ENCODE data around the gene GARIN5B. TPM values are rescaled to one million over a fixed set of nuclear protein-coding genes. Genes with fewer than 3 reads are reported as not detected.

Gene GARIN5B
- total RNA-seq, 2 experiments from 2014 or later: not detected

- POLR2A ChIA-PET: no interaction called here
- intact Hi-C loops (cut with micrococcal nuclease): no loop called here
Measured at GRCh38 chr19:55365245-55365644, 2.2 kb upstream of the GARIN5B start.

GRCh38 chr19:55362174-55362989, 678 bp downstream of the GARIN5B start:
- DNase-seq: no peak
- Mint-ChIP-seq H3K27ac (no peak overlapping the region), H3K4me3 (no peak overlapping the region), H3K4me1 (ENCODE audit: low read depth) (no peaks in the 10 kb centered on the region), H3K27me3 (peaks cover 6% of the 10 kb centered on the region), H3K36me3 (no peaks in the 10 kb centered on the region), H3K9me3 (no peaks in the 10 kb centered on the region)
- CTCF ChIA-PET: no interaction called here
- POLR2A ChIA-PET: no interaction called here
- intact Hi-C loops (cut with micrococcal nuclease): no loop called here

More at GRCh38 chr19:55365245-55365644, 2.2 kb upstream of the GARIN5B start:
- H3K4me1 Mint-ChIP-seq (ENCODE audit: low read depth): peaks cover 4% of the 10 kb centered on the region
- CTCF ChIA-PET: no interaction called here
- no peaks in the 10 kb centered on the region for H3K36me3 Mint-ChIP-seq
- H3K27me3 Mint-ChIP-seq: peaks cover 15% of the 10 kb centered on the region
- H3K9me3 Mint-ChIP-seq: no peaks in the 10 kb centered on the region
- H3K4me3 Mint-ChIP-seq: no peak overlapping the region
- no peak overlapping the region for H3K27ac Mint-ChIP-seq
- DNase-seq: no peak

- Mint-ChIP-seq H3K4me1 (ENCODE audit: low read depth) (no peaks in the 10 kb centered on the region), H3K27ac (no peak overlapping the region), H3K9me3 (no peaks in the 10 kb centered on the region), H3K36me3 (no peaks in the 10 kb centered on the region), H3K4me3 (no peak overlapping the region), H3K27me3 (peaks cover 6% of the 10 kb centered on the region)
- CTCF ChIA-PET: no interaction called here
- no peak for DNase-seq
- intact Hi-C loops (cut with micrococcal nuclease): no loop called here
- POLR2A ChIA-PET: no interaction called here
Measured at GRCh38 chr19:55360902-55361301, 2.2 kb downstream of the GARIN5B start.

GRCh38 chr19:55358943-55359908, 3.8 kb downstream of the GARIN5B start:
- ChIA-PET CTCF (interaction anchor here (0.7 kb wide), 1 partner anchor 11 kb away, joined by 3 read pairs; no protein-coding TSS in a partner anchor), POLR2A (no interaction called here)
- H3K36me3 Mint-ChIP-seq: no peaks in the 10 kb centered on the region
- H3K27me3 Mint-ChIP-seq: peaks cover 15% of the 10 kb centered on the region
- H3K4me1 Mint-ChIP-seq (ENCODE audit: low read depth): no peaks in the 10 kb centered on the region
- no peak overlapping the region for H3K27ac Mint-ChIP-seq
- no peak for DNase-seq
- no peaks in the 10 kb centered on the region for H3K9me3 Mint-ChIP-seq
- no peak overlapping the region for H3K4me3 Mint-ChIP-seq
- intact Hi-C loops (cut with micrococcal nuclease): no loop called here

GRCh38 chr19:55358493-55358892, 4.6 kb downstream of the GARIN5B start:
- H3K27me3 Mint-ChIP-seq: peaks cover 19% of the 10 kb centered on the region
- H3K27ac Mint-ChIP-seq: no peak overlapping the region
- H3K9me3 Mint-ChIP-seq: no peaks in the 10 kb centered on the region
- intact Hi-C loops (cut with micrococcal nuclease): no loop called here
- no peak overlapping the region for H3K4me3 Mint-ChIP-seq
- CTCF ChIA-PET: no interaction called here
- peaks cover 3% of the 10 kb centered on the region for H3K4me1 Mint-ChIP-seq (ENCODE audit: low read depth)
- no peak for DNase-seq
- POLR2A ChIA-PET: no interaction called here
- no peaks in the 10 kb centered on the region for H3K36me3 Mint-ChIP-seq

- Mint-ChIP-seq H3K4me1 (ENCODE audit: low read depth) (peaks cover 13% of the 10 kb centered on the region), H3K9me3 (no peaks in the 10 kb centered on the region), H3K4me3 (no peak overlapping the region), H3K36me3 (no peaks in the 10 kb centered on the region), H3K27me3 (peaks cover 45% of the 10 kb centered on the region), H3K27ac (no peak overlapping the region)
- ChIA-PET POLR2A (no interaction called here), CTCF (no interaction called here)
- intact Hi-C loops (cut with micrococcal nuclease): no loop called here
- DNase-seq: no peak
Measured at GRCh38 chr19:55355213-55355821, 7.7 kb downstream of the GARIN5B start.

GRCh38 chr19:55354698-55355212, 8.3 kb downstream of the GARIN5B start, which contains the start of gene COX6B2:
Gene COX6B2, minus strand, starts transcription at chr19:55354719. Its CDS starts 198 bp downstream, at chr19:55354521.
- Mint-ChIP-seq H3K27ac (no peak within 1 kb of the TSS), H3K27me3 (peaks cover 45% of the 10 kb centered on the region), H3K4me3 (peak within 1 kb of the TSS; percentile 70), H3K9me3 (no peaks in the 10 kb centered on the region), H3K4me1 (ENCODE audit: low read depth) (peaks cover 13% of the 10 kb centered on the region), H3K36me3 (no peaks in the 10 kb centered on the region)
- POLR2A ChIA-PET: no interaction called here
- intact Hi-C loops (cut with micrococcal nuclease): no loop called here
- CTCF ChIA-PET: no interaction called here
- no peak for DNase-seq

- Mint-ChIP-seq H3K4me1 (ENCODE audit: low read depth) (peaks cover 13% of the 10 kb centered on the region), H3K27ac (no peak overlapping the region), H3K4me3 (peak overlapping the region; percentile 70), H3K9me3 (no peaks in the 10 kb centered on the region), H3K27me3 (peaks cover 45% of the 10 kb centered on the region), H3K36me3 (no peaks in the 10 kb centered on the region)
- POLR2A ChIA-PET: interaction anchor here (1.1 kb wide), 1 partner anchor 14 kb away, joined by 3 read pairs; the partner anchor contains the start of gene KMT5C
- CTCF ChIA-PET: no interaction called here
- peak; percentile 75 for DNase-seq
- intact Hi-C loops (cut with micrococcal nuclease): no loop called here
Measured at GRCh38 chr19:55353803-55354697, 9.0 kb downstream of the GARIN5B start.

- Mint-ChIP-seq H3K36me3 (no peaks in the 10 kb centered on the region), H3K27me3 (peaks cover 45% of the 10 kb centered on the region), H3K27ac (no peak overlapping the region), H3K9me3 (no peaks in the 10 kb centered on the region), H3K4me3 (peak overlapping the region; percentile 70), H3K4me1 (ENCODE audit: low read depth) (peaks cover 13% of the 10 kb centered on the region)
- DNase-seq: no peak
- ChIA-PET POLR2A (interaction anchor here (1.1 kb wide), 1 partner anchor 14 kb away, joined by 3 read pairs; the partner anchor contains the start of gene KMT5C), CTCF (no interaction called here)
- intact Hi-C loops (cut with micrococcal nuclease): no loop called here
Measured at GRCh38 chr19:55353356-55353802, 9.7 kb downstream of the GARIN5B start.

GRCh38 chr19:55352549-55353145, 10.4 kb downstream of the GARIN5B start:
- no peak overlapping the region for H3K27ac Mint-ChIP-seq
- H3K27me3 Mint-ChIP-seq: peaks cover 45% of the 10 kb centered on the region
- peak overlapping the region; percentile 16 for H3K4me3 Mint-ChIP-seq
- H3K36me3 Mint-ChIP-seq: no peaks in the 10 kb centered on the region
- peaks cover 13% of the 10 kb centered on the region for H3K4me1 Mint-ChIP-seq (ENCODE audit: low read depth)
- DNase-seq: no peak
- no peaks in the 10 kb centered on the region for H3K9me3 Mint-ChIP-seq
- ChIA-PET CTCF (interaction anchor here (0.8 to 1.5 kb wide), 3 partner anchors 13 to 212 kb away, joined by 3 to 5 read pairs (median 5); partner anchors contain the start of gene KMT5C), POLR2A (no interaction called here)
- intact Hi-C loops (cut with micrococcal nuclease): no loop called here

- no peaks in the 10 kb centered on the region for H3K9me3 Mint-ChIP-seq
- ChIA-PET CTCF (interaction anchor here (0.8 to 1.5 kb wide), 3 partner anchors 13 to 211 kb away, joined by 3 to 5 read pairs (median 5); partner anchors contain the start of gene KMT5C), POLR2A (no interaction called here)
- intact Hi-C loops (cut with micrococcal nuclease): no loop called here
- no peak for DNase-seq
- no peaks in the 10 kb centered on the region for H3K36me3 Mint-ChIP-seq
- no peak overlapping the region for H3K27ac Mint-ChIP-seq
- H3K27me3 Mint-ChIP-seq: peaks cover 41% of the 10 kb centered on the region
- no peak overlapping the region for H3K4me3 Mint-ChIP-seq
- H3K4me1 Mint-ChIP-seq (ENCODE audit: low read depth): peaks cover 13% of the 10 kb centered on the region
Measured at GRCh38 chr19:55352040-55352439, 11.0 kb downstream of the GARIN5B start.

Measured in activated CD4-positive, alpha-beta memory T cell treated with anti-CD3 and anti-CD28 coated beads for 36 hours (primary cell).